Right renal pelvis (tissue), 4 donors: ENCODE data around the gene KRTAP17-1. TPM values are rescaled to one million over a fixed set of nuclear protein-coding genes. Genes with fewer than 3 reads are reported as not detected.
"Not testable (repeated sequence)": the region's sequence is repeated elsewhere in the genome, so short reads cannot be mapped to it uniquely, and the experiment has no call there.

Experiments used
- DNase-seq, 4 donors: peaks; one replicate each; pipeline ENCODE4 v3.0.0-alpha.2; 2013; ENCODE audit warnings: low read depth in 4 of 4, low spot score in 3 of 4, missing footprints in 1 of 4
- polyA plus RNA-seq, 4 donors: library from polyadenylated mRNA; unstranded; fragments of 120-200 nt; gene quantifications; one replicate each; pipeline ENCODE4 v1.2.1, GENCODE V29; 2013; ENCODE audit not compliant: insufficient read length in 4 of 4

KRTAP17-1 gene, protein sequence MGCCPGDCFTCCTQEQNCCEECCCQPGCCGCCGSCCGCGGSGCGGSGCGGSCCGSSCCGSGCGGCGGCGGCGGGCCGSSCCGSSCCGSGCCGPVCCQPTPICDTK
- not detected for polyA plus RNA-seq

DNA sequence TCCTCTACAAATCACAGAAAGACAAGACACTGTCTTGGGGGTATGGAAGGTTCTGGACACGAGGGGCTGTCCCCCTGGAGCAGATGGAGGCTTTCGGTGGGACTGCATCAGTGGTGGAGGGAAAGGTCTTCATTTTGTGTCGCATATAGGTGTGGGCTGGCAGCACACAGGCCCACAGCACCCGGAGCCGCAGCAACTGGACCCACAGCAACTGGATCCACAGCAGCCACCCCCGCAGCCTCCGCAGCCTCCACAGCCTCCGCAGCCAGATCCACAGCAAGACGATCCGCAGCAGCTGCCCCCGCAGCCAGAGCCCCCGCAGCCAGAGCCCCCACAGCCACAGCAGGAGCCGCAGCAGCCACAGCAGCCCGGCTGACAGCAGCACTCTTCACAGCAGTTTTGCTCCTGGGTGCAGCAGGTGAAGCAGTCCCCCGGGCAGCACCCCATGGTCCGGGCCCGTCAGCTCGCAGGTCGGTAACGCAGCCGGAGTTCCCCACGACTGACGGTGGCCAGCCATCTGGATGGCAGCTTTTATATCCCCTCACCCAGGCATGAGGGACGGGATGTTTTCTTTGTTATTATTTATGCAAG is at the start of gene KRTAP17-1:
Gene KRTAP17-1 (minus strand): TSS at position 507 of the 591 bp plus-strand sequence. CDS start 60 bp downstream, at position 447.
- no peak for DNase-seq

- DNase-seq, result no peak
Observed at GRCh38 chr17:41363881-41364280, 48.4 kb upstream of the KRTAP17-1 start.

GRCh38 chr17:41360296-41360995 is 44.9 kb upstream of the KRTAP17-1 start:
- DNase-seq, result no peak

DNA sequence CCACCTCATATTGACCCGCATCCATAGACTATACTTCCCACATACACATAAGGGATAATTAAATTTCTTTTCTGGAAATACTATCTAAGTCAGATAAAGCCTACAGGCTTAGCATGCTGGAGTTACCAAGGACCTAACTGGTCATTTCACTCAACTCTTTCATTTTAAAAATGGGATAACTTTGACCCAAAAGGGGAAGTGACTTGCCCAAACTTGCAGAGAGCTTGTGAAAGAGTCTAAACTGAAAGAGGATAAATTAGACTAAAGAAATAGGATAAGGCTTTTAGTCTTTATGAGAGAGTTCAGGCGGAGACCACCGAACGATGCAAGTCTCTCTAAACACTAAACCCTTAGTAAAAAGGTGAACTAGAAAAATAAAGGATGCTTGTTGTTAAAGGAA is 39.0 kb upstream of the KRTAP17-1 start:
- DNase-seq, result no peak

DNA sequence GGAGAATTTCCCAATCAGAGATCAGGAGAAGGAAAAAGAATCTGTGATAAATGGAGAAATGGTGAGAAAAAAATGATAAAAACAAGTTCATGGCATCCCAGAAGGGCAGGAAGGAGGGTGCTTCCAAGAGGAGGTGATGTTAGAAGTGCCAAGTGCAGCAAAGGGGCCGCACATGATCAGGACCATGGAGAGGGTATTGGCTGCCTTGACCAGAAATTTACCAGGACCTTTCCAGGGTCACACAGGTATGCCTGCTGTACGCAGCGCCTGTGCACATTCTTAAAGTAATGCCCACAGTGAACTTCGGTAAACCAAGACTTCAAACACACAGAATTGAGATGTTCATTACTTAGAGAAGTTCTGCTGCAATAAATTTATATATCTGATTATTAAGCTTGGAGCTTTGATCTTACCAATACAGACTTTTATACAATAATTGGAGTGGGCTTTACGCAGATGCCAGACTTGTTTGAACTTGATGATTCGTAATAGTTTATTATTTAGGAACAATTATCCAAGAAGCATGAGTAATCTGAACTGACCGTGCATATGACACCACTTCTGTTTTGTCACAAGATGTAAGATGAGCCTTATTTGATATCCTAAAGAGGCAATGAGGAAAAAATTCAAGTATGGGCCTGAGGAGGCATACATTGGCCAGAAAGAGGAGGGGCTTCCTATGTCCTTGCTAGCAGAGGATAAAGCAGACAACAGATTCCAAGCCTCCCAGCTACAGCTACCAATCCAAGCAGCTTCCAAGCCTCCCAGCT is 37.3 kb upstream of the KRTAP17-1 start:
- no peak for DNase-seq

DNA sequence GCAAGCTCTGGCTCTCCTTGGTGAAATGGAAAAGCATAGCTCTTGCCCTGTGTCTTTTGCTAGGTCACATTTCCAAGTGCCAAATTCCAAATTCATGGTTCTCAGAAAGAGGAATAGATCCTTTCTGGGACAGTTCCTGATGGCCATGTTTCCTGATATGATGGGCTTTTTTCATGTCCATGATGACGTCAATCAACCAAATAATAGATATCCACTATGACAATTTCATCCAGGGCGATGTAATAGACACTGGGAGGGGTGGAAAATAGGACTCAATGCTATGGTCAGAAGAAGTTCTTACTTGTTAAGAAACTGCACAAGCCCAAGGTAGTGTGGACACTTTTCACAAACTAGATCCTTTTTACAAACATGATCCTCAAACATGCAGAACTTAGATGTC is 35.7 kb upstream of the KRTAP17-1 start:
- no peak for DNase-seq

GRCh38 chr17:41350381-41350878 is 34.9 kb upstream of the KRTAP17-1 start, which contains the start of gene KRT33A:
TSS of gene KRT33A (minus strand) at chr17:41350828. CDS start at chr17:41350767, 61 bp downstream.
- DNase-seq, result not testable (repeated sequence)

DNA sequence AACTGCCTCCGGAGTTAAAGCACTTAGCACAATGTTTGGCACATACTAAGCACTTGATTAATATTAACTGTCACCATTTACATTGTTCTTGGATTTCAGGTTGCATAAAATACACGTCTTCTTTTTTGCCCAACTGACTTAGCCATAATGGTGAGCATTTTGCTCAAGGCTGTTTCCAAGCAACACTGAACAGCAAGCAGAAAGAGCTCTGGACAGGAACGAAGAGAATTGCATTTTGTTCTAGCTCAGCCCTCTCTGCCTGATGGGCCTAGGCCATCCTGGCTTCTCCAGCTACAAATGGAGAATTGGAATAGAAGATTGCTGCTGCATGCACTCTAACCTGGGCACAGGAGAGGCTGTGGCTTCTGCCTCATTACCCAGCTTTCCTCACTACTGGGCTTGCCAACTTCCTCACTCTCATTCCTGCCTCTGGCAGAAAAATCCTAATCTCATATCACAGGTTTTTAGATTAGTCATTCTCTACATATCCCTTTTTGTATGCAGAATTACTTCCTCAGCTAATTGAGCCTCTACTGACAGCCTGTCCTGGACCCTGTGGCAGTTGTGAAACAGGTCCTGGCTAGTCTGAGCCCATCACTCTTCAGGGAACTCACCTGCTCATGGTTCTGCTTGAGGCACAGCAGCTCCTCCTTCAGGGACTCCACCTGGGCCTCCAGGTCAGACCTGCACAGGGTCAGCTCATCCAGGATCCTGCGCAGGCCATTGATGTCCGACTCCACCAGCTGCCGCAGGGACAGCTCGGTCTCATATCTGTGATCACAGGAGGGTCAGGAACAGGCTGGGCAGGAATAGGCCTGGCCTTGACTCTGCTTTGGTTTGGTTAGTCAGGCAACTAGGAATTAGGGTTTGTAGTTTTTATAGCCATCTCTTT is 32.6 kb upstream of the KRTAP17-1 start:
- DNase-seq, result no peak

GRCh38 chr17:41346421-41346820 is 30.9 kb upstream of the KRTAP17-1 start:
- DNase-seq, result not testable (repeated sequence)

DNA sequence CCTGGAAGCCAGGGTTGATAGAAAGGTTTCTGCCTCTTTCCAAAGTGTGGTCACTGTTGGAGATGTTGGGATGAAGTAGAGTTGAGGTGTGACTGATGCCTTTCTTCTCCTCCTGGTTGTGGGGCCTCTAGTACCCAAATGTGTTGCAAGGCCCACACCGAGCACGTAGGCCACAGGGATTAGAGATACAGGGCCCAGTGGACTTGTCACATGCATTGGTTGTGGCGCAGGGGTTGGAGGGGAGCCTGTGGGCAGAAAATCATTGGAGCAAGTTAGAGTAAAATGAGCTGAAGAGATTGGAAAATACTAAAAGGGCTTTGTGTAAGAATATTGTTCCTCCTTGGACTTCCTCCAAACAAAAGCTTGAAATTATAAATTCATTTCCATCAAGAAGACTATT is 30.5 kb upstream of the KRTAP17-1 start:
- no peak for DNase-seq

- peak in 1 of 4 donors; percentile 47 for DNase-seq
Observed at GRCh38 chr17:41343029-41343428, 27.5 kb upstream of the KRTAP17-1 start.

GRCh38 chr17:41340934-41341861 is 25.7 kb upstream of the KRTAP17-1 start:
- DNase-seq, result no peak

GRCh38 chr17:41340494-41340893 is 25.0 kb upstream of the KRTAP17-1 start:
- DNase-seq, result peak in 1 of 4 donors; percentile 58

- no peak for DNase-seq
Observed at GRCh38 chr17:41339571-41340172, 24.2 kb upstream of the KRTAP17-1 start.

DNA sequence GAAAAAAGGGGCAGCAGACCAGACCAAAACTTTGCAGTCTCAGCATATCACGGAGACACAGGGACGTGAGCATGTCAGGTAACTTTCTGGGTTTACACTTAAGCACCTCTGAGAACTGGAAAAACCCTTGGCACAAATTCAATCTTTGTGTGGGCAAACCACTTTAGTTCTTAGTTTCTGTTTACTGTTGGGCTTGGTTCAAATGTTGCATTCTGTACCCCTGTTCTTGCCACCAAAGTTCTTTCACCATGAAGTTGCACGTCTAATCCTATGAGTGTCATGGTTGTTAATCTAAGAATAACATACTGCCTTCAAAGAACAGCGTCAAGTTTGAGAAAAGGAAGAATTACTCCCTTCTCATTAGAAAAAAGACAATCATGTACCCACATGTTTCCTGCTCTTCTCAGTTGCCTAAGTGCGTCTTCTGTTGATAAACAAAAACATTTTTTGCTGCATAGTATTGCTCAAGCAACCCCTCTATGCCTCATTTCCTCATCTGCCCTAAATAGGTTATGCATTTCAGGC is 23.5 kb upstream of the KRTAP17-1 start:
- no peak for DNase-seq

DNA sequence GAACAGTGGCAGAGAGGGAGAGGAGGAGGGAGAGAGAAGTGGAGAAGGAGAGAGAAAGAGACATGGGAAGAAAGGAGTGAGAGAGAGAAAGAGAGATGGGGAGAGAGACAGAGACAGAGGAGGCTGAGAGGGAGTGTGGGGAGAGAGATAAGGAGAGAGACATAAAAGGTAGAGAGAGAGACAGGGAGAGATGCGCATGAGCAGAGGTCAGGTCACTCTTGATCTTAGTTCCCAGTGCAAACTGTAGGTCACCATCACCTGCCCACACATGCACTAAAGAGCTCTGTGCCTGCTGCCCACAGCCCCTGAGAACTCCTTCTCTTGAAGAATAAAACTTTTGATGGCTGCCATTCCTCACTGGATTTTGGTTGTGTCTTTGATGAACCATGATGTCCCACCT is 20.2 kb upstream of the KRTAP17-1 start:
- DNase-seq, result no peak

- DNase-seq, result no peak
Observed at GRCh38 chr17:41334385-41335305, 19.1 kb upstream of the KRTAP17-1 start.
